Measurements from ENCODE around the gene KRTAP5-11. TPM values are rescaled to one million over a fixed set of nuclear protein-coding genes. Genes with fewer than 3 reads are reported as not detected.
"Not testable (repeated sequence)": the region's sequence is repeated elsewhere in the genome, so short reads cannot be mapped to it uniquely, and the experiment has no call there.

The KRTAP5-11 gene, protein sequence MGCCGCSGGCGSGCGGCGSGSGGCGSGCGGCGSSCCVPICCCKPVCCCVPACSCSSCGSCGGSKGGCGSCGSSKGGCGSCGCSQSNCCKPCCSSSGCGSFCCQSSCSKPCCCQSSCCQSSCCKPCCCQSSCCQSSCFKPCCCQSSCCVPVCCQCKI
- not detected for total RNA-seq
- long read RNA-seq: 0 reads

DNA sequence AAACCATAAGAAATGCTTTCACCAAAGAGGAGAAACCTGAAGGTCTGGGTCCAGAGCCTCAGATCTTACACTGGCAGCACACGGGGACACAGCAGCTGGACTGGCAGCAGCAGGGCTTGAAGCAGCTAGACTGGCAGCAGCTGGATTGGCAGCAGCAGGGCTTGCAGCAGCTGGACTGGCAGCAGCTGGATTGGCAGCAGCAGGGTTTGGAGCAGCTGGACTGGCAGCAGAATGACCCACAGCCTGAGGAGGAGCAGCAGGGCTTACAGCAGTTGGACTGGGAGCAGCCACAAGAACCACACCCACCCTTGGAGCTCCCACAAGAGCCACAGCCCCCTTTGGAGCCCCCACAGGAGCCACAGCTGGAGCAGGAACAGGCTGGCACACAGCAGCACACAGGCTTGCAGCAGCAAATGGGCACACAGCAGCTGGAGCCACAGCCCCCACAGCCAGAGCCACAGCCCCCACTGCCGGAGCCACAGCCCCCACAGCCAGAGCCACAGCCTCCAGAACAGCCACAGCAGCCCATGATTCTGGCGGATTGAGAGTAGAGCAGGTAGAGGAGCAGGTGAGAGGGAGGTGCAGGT is at the start of gene KRTAP5-11:
Gene KRTAP5-11 (minus strand): TSS at position 567 of the 587 bp plus-strand sequence. CDS start 38 bp downstream, at position 529.
- DNase-seq: no peak
- intact Hi-C loops (cut with micrococcal nuclease): no loop called here
- no peak for ATAC-seq

DNA sequence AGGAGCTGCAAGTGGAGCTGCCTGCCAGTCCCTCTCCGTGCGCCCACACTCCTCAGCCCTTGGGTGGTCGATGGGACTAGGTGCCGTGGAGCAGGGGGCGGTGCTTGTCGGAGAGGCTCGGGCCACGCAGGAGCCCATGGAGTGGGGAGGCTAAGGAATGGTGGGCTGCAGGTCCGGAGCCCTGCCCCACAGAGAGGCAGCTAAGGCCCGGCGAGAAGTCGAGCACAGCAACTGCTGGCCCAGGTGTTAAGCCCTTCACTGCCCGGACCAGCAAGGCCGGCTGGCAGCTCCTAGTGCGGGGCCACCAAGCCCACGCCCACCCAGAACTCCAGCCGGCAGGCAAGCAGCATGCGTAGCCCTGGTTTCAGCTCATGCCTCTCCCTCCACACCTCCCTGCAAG is 48.9 kb upstream of the KRTAP5-11 start:
- ATAC-seq; intact Hi-C loops (cut with micrococcal nuclease); DNase-seq: not testable (repeated sequence)

DNA sequence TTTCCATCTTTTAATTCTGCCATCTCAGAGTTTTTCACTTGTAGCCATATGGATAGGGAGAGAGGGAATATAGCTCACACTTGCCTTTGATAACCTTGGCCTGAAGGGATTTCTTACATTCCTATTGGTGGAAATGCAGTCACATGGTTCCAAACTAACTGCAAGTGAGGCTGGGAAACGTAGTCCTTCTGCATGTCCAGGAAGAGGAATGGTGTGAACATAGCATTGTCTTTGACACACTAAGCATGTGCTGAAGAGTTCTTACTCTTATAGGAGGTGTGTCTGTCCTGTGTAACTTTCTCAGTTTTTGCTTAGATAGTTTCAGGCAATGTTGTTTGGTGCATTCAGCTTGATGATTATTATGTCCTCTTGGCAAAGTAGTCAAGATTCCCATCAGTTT is 47.4 kb upstream of the KRTAP5-11 start:
- DNase-seq; ATAC-seq; intact Hi-C loops (cut with micrococcal nuclease): not testable (repeated sequence)

DNA sequence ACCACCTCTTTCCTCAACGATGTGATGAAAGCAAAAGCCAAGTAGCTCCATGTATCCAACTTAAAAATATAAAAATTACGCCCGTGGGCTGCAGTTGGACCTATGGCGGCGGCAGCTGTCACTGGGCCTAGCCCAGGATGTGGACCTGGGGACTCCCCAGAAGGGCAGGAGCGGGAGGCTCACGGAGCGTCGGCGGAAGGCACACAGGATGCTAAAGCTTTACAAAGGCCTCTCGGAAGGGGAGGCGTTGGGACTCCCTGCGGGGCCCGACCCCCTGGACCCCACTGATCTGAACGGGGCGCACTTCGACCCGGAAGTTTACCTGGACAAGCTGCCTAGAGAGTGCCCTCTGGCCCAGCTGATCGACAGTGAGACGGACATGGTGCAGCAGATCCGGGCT is 46.3 kb upstream of the KRTAP5-11 start:
- intact Hi-C loops (cut with micrococcal nuclease); DNase-seq: not testable (repeated sequence)

DNA sequence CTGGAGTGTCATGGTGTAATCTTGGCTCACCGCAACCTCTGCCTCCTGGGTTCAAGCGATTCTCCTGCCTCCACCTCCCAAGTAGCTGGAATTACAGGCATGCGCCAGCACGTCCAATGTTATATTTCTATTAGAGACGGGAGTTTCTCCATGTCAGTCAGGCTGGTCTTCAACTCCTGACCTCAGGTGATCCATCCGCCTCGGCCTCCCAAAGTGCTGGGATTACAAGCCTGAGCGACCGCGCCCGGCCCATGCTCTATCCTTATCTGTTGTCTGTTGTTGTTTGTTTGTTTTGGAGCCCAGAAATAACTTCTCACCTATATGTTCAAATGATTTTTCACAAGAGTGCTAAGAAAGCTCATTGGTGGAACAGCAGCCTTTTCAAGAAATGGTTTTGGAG is 40.6 kb upstream of the KRTAP5-11 start:
- intact Hi-C loops (cut with micrococcal nuclease); ATAC-seq; DNase-seq: not testable (repeated sequence)

More for the DNA sequence above, 46.3 kb upstream of the KRTAP5-11 start:
- ATAC-seq: not testable (repeated sequence)

DNA sequence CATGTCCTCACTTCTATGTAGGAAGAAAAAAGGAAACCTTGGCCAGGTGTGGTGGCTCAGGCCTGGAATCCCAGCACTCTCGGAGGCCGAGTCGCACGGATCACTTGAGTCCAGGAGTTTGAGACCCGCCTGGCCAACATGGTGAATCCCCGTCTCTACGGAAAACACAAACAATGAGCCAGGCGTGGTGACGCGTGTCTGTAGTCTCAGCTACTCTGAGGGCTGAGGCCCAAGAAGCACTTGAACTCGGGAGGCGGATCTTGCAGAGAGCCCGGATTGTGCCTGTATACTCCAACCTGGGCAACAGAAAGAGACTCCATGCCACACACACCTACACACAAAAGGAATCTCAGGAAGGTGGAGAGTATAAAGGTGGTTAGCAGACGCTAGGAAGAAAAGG is 39.9 kb upstream of the KRTAP5-11 start:
- ATAC-seq; intact Hi-C loops (cut with micrococcal nuclease); DNase-seq: not testable (repeated sequence)

DNA sequence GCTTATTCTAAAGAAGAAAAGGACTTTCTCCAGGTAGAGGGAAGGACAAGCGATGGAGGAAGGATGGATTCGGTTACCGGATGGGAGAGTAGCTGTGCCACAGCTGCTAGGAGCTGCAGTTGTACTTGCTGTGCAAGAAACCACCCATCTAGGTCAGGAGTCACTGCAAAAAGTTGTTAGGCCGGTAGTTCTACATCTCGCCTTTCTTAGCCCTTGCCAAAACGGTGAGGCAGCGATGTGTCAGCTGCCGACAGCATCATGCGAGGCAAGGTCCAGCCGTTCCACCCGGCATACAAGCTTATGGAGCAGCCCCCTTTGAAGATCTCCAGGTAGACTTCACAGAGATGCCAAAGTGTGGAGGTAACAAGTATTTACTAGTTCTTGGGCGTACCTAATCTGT is 32.3 kb upstream of the KRTAP5-11 start:
- DNase-seq; ATAC-seq; intact Hi-C loops (cut with micrococcal nuclease): not testable (repeated sequence)

DNA sequence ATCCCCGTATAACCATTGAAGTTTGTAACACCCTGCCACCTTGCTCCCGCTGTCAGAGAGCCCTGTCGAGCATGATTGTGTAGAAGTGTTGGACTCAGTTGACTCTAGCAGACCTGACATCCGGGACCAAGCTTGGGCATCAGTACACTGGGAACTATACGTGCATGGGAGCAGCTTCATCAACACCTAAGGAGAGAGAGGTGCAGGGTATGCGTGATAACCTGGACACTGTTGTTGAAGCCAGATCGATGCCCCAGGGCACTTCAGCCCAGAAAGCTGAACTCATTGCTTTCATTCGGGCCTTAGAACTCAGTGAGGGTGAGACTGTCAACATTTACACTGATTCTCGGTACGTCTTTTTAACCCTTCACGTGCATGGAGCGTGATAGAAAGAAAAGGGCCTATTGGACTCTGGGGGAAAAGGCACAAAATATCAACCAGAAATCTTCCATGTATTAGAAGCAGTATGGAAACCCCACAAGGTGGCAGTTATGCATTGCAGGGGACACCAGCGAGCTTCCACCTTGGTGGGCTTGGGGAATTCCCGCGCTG is 31.8 kb upstream of the KRTAP5-11 start:
- ATAC-seq: not testable (repeated sequence)

DNA sequence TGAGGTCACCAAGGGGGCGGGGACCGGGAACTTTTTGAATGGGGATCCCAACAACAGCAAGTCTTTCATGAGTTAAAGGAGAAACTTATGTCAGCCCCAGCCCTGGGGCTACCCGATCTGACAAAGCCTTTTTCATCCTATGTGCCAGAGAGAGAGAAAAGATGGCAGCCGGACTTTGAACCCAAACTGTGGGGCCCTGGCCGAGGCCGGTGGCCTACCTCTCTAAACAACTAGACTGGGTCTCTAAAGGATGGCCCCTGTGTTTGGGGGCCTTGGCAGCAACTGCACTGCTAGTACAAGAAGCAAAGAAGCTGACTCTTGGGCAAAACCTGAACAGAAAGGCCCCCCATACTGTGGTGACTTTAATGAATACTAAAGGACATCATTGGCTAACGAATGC is 31.3 kb upstream of the KRTAP5-11 start:
- not testable (repeated sequence) for DNase-seq, ATAC-seq

More for the DNA sequence above, 31.8 kb upstream of the KRTAP5-11 start:
- DNase-seq; intact Hi-C loops (cut with micrococcal nuclease): not testable (repeated sequence)

DNA sequence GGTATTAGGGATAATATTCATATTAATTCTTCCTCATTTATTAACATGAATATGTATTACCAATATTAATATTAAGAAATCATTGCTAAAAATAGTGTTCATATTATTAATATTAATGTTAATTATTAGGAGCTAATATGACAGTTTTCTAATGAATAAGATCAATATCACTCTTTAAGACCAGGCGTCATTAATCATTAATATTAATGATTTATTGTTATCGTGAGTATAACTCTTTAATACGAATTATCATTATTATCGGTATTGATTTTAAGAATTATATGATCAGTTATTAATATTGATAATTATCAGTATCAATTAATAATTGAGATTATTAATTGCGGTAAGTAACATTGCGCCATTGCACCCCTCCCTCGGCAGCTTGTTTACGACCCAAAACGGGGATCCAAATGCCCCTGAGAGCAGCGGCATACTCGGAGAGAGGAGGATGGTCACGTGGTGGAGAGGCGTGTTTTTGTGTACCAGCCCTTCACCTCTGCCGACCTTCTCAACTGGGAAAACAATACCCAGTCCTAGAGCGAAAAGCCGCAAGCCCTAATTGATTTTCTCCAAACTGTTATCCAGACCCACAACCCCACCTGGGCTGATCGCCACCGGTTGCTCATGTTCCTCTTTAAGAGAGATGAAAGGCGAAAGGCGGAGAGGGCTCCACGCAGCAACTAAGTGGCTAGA is 28.7 kb upstream of the KRTAP5-11 start:
- intact Hi-C loops (cut with micrococcal nuclease); ATAC-seq; DNase-seq: not testable (repeated sequence)

More for the DNA sequence above, 31.3 kb upstream of the KRTAP5-11 start:
- intact Hi-C loops (cut with micrococcal nuclease): not testable (repeated sequence)

DNA sequence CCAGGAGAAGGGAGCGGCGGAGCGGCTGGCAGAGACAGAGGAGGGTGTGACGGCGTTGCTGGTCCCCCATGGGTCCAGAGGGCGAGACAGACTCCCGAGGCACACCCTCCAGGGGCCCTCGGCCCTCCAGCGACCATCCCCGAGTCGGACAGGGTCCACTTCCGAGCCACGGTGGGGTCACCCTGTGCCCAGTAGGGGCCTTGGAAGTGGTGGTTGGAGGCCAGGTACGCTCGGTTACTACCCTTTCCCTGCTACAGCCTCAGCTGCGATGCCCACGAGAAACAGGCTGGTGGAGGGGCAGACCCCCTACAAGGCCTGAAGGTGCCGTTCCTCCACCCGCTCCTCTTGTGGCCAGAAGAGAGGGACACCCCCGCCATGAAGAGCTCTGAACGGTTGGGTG is 25.6 kb upstream of the KRTAP5-11 start:
- DNase-seq; intact Hi-C loops (cut with micrococcal nuclease); ATAC-seq: not testable (repeated sequence)

DNA sequence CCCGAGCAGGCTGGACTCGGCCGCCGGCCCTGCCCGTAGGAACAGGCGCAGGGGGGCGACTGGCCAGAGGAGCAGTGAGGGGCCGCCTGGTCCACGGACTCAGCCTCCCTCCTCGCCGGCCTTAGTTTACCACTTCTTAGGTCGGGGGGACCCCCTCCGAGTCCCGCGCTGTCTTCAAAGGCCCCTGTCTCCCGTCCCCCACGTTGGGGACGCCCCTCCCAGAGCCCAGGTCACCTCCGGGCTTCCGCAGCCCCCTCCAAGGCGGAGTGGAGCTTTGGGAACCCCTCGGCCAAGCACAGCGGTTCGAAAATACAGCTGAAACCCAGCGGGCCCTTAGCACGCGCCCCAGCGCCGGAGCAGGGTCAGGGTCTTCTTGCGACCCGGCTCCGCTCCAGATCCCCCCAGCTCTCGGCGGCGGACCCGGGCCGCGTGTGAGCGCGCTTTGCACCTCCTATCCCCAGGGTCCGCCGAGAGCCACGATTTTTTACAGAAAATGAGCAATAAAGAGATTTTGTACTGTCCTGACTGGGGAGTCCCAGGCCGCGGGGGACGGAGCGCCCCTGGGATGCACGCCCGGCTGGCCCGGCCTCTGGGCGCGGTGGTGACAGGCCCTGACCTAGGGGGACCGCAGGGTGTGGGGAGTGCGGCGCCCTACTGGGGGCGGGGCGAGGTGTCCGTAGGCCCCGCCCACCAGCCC is 25.0 kb upstream of the KRTAP5-11 start:
- intact Hi-C loops (cut with micrococcal nuclease); DNase-seq; ATAC-seq: not testable (repeated sequence)

DNA sequence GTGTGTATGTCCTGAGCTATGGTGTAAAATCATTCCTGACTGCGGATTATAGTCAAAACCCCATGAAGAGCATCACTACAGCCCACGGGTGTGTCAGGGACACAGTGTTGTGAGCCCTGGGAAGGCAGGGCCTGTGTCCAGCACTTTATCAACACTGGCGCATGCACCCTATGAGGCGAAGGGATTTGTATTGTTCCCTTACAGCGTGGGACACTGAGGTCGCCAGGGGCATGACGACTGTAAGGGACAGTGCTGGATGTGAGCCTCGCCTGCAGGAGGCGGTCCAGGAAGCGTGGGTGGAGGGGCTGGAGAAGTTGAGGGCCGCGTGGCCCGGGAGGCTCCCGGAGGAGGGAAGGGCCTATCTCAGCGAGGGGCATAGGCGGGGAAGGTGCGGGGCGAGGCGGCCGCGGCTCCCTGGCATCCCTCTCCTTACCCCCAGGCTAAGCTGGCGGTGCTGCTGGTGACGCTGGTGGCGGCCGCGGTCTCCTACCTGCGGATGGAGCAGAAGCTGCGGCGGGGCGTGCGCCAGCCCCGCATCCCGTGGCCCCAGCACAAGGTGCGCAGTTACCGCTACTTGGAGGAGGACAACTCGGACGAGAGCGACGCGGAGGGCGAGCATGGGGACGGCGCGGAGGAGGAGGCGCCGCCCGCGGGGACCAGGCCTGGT is 24.3 kb upstream of the KRTAP5-11 start:
- DNase-seq; ATAC-seq; intact Hi-C loops (cut with micrococcal nuclease): not testable (repeated sequence)

DNA sequence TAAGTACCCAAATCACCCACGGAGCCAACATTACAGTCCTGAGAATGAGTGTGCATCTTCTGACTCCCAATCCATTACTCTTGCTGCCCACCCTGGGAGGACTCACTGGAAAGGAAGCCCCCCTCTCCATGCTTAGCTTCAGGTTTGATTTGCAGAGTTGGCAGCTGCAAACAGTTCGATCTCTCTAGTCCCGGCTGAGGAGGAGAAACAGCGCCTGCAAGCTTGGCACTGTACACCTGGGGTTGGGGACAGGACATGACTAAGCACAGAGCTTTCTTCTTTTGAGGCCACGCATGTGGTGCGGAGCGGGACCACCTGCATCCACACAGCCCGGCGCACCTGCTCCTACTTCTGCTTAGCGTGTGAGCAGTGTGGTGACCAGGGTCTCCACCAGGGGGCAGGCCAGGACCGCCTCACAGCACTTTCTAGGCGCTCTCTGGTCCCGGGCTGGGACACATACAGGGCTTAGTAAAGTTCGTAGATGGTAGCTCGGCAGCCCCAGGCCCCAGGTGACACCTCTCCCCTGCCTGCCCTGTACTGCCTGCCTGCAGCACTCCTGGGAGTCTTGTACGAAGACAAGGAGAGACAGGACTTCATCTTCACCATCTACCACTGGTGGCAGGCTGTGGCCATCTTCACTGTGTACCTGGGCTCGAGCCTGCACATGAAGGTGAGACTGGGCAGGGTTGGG is 22.3 kb upstream of the KRTAP5-11 start:
- intact Hi-C loops (cut with micrococcal nuclease); ATAC-seq; DNase-seq: not testable (repeated sequence)

DNA sequence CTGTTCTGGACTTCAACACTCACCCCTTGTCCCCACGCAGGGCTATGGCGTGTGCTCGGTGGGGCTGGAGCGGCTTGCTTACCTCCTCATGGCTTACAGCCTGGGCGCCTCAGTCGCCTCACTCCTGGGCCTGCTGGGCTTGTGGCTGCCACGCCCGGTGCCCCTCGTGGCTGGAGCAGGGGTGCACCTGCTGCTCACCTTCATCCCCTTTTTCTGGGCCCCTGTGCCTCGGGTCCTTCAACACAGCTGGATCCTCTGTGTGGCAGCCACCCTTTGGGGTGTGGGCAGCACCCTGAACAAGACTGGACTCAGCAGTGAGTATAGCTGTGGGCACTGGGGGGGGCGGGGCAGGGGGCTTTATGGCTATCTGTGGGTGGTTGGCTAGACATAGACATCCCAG is 20.5 kb upstream of the KRTAP5-11 start:
- intact Hi-C loops (cut with micrococcal nuclease); DNase-seq; ATAC-seq: not testable (repeated sequence)

DNA sequence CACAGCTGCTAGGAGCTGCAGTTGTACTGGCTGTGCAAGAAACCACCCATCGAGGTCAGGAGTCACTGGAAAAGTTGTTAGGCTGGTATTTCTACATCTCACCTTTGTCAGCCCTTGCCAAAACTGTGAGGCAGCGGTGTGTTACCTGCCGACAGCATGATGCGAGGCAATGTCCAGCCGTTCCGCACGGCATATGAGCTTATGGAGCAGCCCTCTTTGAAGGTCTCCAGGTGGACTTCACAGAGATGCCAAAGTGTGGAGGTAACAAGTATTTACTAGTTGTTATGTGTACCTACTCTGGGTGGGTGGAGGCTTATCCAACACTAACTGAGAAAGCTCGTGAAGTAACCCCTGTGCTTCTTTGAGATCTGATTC is 6.9 kb upstream of the KRTAP5-11 start:
- ATAC-seq; intact Hi-C loops (cut with micrococcal nuclease); DNase-seq: not testable (repeated sequence)

DNA sequence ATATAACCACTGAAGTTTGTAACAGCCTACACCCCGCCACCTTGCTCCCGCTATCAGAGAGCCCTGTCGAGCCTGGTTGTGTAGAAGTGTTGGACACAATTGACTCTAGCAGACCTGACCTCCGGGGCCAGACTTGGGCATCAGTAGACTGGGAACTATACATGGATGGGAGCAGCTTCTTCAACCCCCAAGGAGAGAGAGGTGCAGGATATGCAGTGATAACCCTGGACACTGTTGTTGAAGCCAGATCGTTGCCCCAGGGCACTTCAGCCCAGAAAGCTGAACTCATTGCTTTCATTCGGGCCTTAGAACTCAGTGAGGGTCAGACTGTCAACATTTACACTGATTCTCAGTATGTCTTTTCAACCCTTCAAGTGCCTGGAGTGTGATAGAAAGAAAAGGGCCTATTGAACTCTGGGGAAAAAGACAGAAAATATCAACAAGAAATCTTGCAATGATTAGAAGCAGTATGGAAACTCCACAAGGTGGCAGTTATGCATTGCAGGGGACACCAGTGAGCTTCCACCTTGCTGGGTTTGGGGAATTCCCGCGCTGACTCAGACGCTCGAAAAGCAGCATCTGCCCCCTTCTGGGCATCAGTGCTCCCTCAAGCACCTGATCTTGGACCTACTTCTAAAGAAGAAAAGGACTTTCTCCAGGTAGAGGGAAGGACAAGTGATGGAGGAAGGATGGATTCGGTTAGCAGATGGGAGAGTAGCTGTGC is 6.3 kb upstream of the KRTAP5-11 start:
- intact Hi-C loops (cut with micrococcal nuclease); DNase-seq; ATAC-seq: not testable (repeated sequence)
